ENCODE data around the gene PPP1R14C. TPM values are rescaled to one million over a fixed set of nuclear protein-coding genes. Genes with fewer than 3 reads are reported as not detected.
"Not testable (repeated sequence)": the region's sequence is repeated elsewhere in the genome, so short reads cannot be mapped to it uniquely, and the experiment has no call there.

The PPP1R14C gene
- polyA plus RNA-seq, 4 donors, result 0.81 to 23.4 (median 22.4) TPM

- DNase-seq (ENCODE audit: low read depth in 4 of 4, low spot score in 3 of 4), result no peak
Measured at GRCh38 chr6:150165020-150165702, 22.3 kb downstream of the PPP1R14C start.

- no peak for DNase-seq (ENCODE audit: low read depth in 4 of 4, low spot score in 3 of 4)
Measured at GRCh38 chr6:150167479-150167873, 24.6 kb downstream of the PPP1R14C start.

- DNase-seq (ENCODE audit: low read depth in 4 of 4, low spot score in 3 of 4), result no peak
Measured at GRCh38 chr6:150169181-150169580, 26.3 kb downstream of the PPP1R14C start.

- DNase-seq (ENCODE audit: low read depth in 4 of 4, low spot score in 3 of 4), result no peak
Measured at GRCh38 chr6:150169609-150170008, 26.8 kb downstream of the PPP1R14C start.

- no peak for DNase-seq (ENCODE audit: low read depth in 4 of 4, low spot score in 3 of 4)
Measured at GRCh38 chr6:150172929-150173328, 30.1 kb downstream of the PPP1R14C start.

- no peak for DNase-seq (ENCODE audit: low read depth in 4 of 4, low spot score in 3 of 4)
Measured at GRCh38 chr6:150175586-150176151, 32.8 kb downstream of the PPP1R14C start.

GRCh38 chr6:150176152-150176551 lies 33.3 kb downstream of the PPP1R14C start:
- DNase-seq (ENCODE audit: low read depth in 4 of 4, low spot score in 3 of 4), result no peak

- DNase-seq (ENCODE audit: low read depth in 4 of 4, low spot score in 3 of 4), result no peak
Measured at GRCh38 chr6:150176659-150177058, 33.8 kb downstream of the PPP1R14C start.

- DNase-seq (ENCODE audit: low read depth in 4 of 4, low spot score in 3 of 4), result no peak
Measured at GRCh38 chr6:150177259-150177951, 34.6 kb downstream of the PPP1R14C start.

GRCh38 chr6:150177952-150178520 lies 35.2 kb downstream of the PPP1R14C start:
- DNase-seq (ENCODE audit: low read depth in 4 of 4, low spot score in 3 of 4), result peak in 1 of 4 donors; percentile 48

GRCh38 chr6:150179030-150179429 lies 36.2 kb downstream of the PPP1R14C start:
- DNase-seq (ENCODE audit: low read depth in 4 of 4, low spot score in 3 of 4), result no peak

- DNase-seq (ENCODE audit: low read depth in 4 of 4, low spot score in 3 of 4), result not testable (repeated sequence)
Measured at GRCh38 chr6:150179907-150180424, 37.1 kb downstream of the PPP1R14C start.

- DNase-seq (ENCODE audit: low read depth in 4 of 4, low spot score in 3 of 4), result no peak
Measured at GRCh38 chr6:150180517-150180916, 37.7 kb downstream of the PPP1R14C start.

- no peak for DNase-seq (ENCODE audit: low read depth in 4 of 4, low spot score in 3 of 4)
Measured at GRCh38 chr6:150182460-150183078, 39.7 kb downstream of the PPP1R14C start.

- no peak for DNase-seq (ENCODE audit: low read depth in 4 of 4, low spot score in 3 of 4)
Measured at GRCh38 chr6:150183105-150183504, 40.3 kb downstream of the PPP1R14C start.

- DNase-seq (ENCODE audit: low read depth in 4 of 4, low spot score in 3 of 4), result no peak
Measured at GRCh38 chr6:150183966-150184365, 41.1 kb downstream of the PPP1R14C start.

- no peak for DNase-seq (ENCODE audit: low read depth in 4 of 4, low spot score in 3 of 4)
Measured at GRCh38 chr6:150184850-150185731, 42.2 kb downstream of the PPP1R14C start.

GRCh38 chr6:150185732-150186117 lies 42.9 kb downstream of the PPP1R14C start:
- no peak for DNase-seq (ENCODE audit: low read depth in 4 of 4, low spot score in 3 of 4)

GRCh38 chr6:150186129-150186898 lies 43.5 kb downstream of the PPP1R14C start:
- DNase-seq (ENCODE audit: low read depth in 4 of 4, low spot score in 3 of 4), result no peak

Data from left renal pelvis (tissue), 4 donors.